Measurements from ENCODE around the gene TXNRD2.

Gene TXNRD2

DNA sequence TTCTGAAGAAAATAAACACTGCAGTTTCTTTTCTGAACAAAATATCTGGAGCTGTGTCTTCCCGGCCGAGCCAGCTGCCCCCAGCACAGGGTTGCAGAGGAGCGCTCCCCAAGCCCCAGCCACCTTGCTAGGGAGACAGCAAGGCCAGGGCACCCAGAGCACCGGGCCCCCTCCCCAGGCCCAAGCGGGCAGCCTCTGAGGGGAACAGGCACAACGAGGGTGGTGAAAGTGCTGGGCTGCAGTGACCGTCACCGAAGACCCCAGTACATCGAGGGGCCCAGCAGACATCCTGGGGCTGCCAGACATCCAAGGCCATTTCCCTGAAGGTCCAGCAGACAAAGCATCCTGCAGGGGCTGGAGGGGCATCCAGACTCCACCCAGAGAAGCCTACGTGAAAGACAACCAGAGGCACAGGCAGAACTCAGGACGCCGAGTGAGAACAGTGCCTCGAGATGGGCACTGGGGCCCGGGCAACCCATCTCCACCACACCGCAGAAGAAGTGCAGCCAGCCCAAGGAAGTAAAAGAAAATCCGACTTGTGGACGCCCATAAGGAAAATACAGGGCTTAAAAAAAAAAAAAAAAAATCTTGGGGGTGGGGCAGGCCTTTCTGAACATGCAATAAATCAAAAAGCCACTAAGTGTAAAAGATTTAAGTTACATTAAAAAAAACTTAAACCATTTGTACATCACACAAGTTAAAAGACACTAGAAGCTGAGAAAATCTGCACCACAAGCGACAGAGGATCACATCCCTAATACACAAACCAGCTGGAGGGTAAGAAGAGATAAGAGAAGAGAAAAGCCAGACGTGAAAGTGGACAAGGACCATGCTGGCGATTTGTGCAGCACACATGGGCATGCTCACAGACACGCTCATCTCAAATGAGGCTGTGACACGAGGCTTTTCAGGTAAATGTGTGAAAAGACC, 36.0 kb downstream of the TXNRD2 start:
- TF ChIP-seq, protein P1, sequence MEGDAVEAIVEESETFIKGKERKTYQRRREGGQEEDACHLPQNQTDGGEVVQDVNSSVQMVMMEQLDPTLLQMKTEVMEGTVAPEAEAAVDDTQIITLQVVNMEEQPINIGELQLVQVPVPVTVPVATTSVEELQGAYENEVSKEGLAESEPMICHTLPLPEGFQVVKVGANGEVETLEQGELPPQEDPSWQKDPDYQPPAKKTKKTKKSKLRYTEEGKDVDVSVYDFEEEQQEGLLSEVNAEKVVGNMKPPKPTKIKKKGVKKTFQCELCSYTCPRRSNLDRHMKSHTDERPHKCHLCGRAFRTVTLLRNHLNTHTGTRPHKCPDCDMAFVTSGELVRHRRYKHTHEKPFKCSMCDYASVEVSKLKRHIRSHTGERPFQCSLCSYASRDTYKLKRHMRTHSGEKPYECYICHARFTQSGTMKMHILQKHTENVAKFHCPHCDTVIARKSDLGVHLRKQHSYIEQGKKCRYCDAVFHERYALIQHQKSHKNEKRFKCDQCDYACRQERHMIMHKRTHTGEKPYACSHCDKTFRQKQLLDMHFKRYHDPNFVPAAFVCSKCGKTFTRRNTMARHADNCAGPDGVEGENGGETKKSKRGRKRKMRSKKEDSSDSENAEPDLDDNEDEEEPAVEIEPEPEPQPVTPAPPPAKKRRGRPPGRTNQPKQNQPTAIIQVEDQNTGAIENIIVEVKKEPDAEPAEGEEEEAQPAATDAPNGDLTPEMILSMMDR (IDR thresholded peaks at IDR 0.05; ENCODE audit: borderline replicate concordance, insufficient read depth, low read depth, low read length): no peak

DNA sequence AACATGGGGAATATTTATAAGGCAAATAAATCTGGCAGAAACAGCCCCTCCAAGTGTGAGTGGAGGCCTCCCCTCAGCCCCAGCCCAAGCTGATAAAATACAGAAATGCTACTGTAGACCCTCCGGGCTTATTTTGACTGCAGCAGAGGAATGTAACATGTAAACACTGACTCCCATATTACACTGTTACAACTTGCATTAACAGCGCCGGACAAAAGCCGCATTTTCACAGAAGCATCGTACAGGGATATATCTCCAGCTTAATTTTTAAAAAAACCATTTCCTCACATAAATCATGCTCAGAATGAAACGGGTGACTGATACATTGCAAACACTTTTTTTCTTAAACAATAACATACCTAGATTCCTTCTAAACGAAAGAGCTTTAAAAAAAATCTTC, 36.7 kb downstream of the TXNRD2 start:
- TF ChIP-seq, protein P1 (IDR thresholded peaks at IDR 0.05; ENCODE audit: borderline replicate concordance, insufficient read depth, low read depth, low read length): no peak
- H3K4me3 ChIP-seq (ENCODE audit: low read depth, low read length): no peak overlapping the region

More for the DNA sequence above, 36.0 kb downstream of the TXNRD2 start:
- no peak overlapping the region for H3K4me3 ChIP-seq (ENCODE audit: low read depth, low read length)

DNA sequence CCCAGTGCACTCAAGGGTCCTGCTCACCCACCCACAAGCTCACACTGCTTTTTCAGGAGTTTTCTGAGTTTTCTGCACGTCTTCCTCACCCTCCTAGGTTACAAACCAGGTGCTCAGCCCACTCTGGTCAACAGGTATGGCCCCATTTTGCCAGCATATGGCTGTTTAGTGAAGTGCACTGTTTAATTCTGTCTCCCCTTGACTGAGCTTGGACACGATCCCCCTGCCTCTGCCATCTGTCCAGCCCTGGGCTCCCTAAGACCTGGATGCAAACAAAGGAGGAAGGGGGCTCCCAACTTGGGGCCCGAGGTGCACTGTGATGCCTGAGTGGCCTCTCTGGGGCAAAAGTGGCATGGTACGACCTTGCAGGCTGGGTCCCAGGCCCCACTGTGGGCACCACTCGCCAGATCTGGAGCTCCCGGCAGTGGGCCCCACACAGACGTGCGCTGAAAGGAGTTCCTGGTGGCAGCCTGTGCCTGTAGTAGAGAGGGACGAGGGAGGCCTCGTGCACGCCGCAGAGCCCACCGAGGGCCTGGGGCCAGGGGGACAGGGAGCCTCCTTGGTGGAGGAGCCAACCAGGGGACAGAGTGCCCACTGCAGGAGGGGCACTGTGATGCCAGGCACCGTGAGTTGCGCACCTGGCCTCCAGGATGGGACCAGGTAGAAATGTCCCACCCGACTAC, 37.3 kb downstream of the TXNRD2 start:
- TF ChIP-seq, protein P1 (IDR thresholded peaks at IDR 0.05; ENCODE audit: borderline replicate concordance, insufficient read depth, low read depth, low read length): no peak
- H3K4me3 ChIP-seq (ENCODE audit: low read depth, low read length): no peak overlapping the region

DNA sequence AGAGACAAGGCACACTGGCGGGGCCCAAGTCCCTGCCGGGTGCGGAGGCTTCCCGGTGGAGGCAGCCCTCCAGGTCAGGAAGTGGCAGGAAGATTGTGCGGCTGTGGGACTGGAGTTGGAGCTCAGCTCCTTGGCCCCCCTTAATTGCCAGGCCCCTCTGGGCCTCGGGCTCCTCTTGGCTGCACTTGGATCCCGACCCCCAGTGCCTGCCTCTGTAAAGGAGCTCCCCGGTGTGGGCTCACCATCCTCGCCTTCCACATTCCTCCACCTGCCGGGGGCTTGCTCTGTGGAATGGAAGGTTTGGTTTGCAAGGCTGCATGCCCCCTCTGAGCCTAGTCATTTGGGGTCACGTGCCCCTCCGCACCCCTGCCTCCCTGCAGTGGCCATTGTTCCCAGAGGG, 38.1 kb downstream of the TXNRD2 start:
- TF ChIP-seq, protein P1 (IDR thresholded peaks at IDR 0.05; ENCODE audit: borderline replicate concordance, insufficient read depth, low read depth, low read length): no peak

DNA sequence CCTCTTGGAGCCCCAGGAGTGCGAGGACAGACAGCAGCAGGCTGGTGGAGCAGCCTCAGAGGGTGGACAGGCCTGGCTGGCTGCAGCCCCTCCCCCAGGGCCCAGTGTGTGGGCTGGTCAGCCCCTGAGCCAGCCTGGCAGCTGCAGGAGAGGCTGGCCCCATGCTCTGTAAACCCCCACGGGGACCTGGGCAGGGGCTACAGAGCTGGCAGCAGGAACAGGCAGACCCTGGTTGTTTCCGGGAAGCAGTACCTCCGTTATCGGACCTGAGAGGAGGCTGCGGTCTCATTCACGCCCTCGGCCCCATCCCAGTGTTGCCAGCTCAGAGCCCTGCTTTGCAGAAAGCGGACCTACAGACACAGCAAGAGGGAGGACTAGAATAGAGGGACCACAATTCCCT, 38.6 kb downstream of the TXNRD2 start:
- no peak overlapping the region for H3K4me3 ChIP-seq (ENCODE audit: low read depth, low read length)
- TF ChIP-seq, protein P1 (IDR thresholded peaks at IDR 0.05; ENCODE audit: borderline replicate concordance, insufficient read depth, low read depth, low read length): no peak

More for the DNA sequence above, 38.1 kb downstream of the TXNRD2 start:
- no peak overlapping the region for H3K4me3 ChIP-seq (ENCODE audit: low read depth, low read length)

DNA sequence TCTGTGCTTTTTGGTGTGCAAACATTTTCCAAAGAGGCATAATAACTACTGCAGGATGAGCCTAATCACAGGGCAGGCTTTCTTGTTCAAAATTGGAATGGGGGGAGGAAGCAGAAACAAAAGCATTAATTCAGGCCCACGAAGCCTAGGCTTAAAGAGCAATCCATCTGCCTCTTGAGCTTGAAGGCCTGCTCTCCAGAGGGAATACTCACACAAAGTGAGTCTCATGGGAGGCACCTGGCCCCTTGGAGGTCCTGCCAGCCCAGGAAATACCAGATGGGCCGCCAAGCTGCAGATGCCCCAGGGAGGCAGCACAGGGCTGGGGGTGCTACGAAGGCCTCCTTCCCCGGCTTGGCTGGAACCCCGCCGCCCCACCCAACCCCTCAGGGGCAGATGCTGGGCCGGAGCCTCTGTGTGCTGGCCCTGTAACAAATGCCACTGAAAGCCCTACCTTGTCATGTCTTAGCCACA, 39.3 kb downstream of the TXNRD2 start:
- no peak overlapping the region for H3K4me3 ChIP-seq (ENCODE audit: low read depth, low read length)

More for the DNA sequence above, 39.3 kb downstream of the TXNRD2 start:
- TF ChIP-seq, protein P1 (IDR thresholded peaks at IDR 0.05; ENCODE audit: borderline replicate concordance, insufficient read depth, low read depth, low read length): no peak
